Mesendoderm (in vitro differentiated cells): ENCODE data around the gene COL8A2.
"Not testable (repeated sequence)": the region's sequence is repeated elsewhere in the genome, so short reads cannot be mapped to it uniquely, and the experiment has no call there.

Experiments used
- DNase-seq: peaks from one replicate; pipeline ENCODE4 v3.0.0; 2013
- H2AK5ac ChIP-seq: 2 replicates; pipeline ENCODE4 v1.6.1; 2013; ENCODE audit warnings: low read length, inconsistent platforms
- H2BK120ac ChIP-seq: 2 replicates; pipeline ENCODE4 v1.6.1; 2013; ENCODE audit warnings: low read depth, mild to moderate bottlenecking, low read length, moderate library complexity, mixed read lengths
- H2BK15ac ChIP-seq: replicated peaks from 2 replicates; pipeline ENCODE4 v1.6.1; 2013; ENCODE audit warnings: low read depth, mild to moderate bottlenecking, moderate library complexity
- H2BK5ac ChIP-seq: 2 replicates; pipeline ENCODE4 v1.6.1; 2013; ENCODE audit warnings: low read length, inconsistent platforms
- H3K18ac ChIP-seq: 2 replicates; pipeline ENCODE4 v1.6.1; 2013; ENCODE audit warnings: mild to moderate bottlenecking, low read length, mixed read lengths
- H3K23ac ChIP-seq: one replicate; pipeline ENCODE4 v1.6.1; 2013; ENCODE audit warnings: low read length
- H3K27ac ChIP-seq: 2 replicates; pipeline ENCODE4 v1.5.1; 2013; ENCODE audit warnings: low read depth, mild to moderate bottlenecking, inconsistent platforms, low read length, moderate library complexity
- H3K27me3 ChIP-seq: 2 replicates; pipeline ENCODE4 v1.6.1; 2013; ENCODE audit warnings: low read length, control low read depth, mild to moderate bottlenecking, inconsistent platforms; ENCODE audit not compliant: insufficient read depth, poor library complexity
- H3K36me3 ChIP-seq: 2 replicates; pipeline ENCODE4 v1.6.1; 2013; ENCODE audit warnings: low read length, inconsistent platforms; ENCODE audit not compliant: control insufficient read depth, insufficient read depth
- H3K4ac ChIP-seq: one replicate; pipeline ENCODE4 v1.6.1; 2013; ENCODE audit warnings: low read depth, mild to moderate bottlenecking, low read length, moderate library complexity
- H3K4me1 ChIP-seq: 2 replicates; pipeline ENCODE4 v1.6.1; 2013; ENCODE audit warnings: low read depth, low read length, inconsistent platforms; ENCODE audit not compliant: control insufficient read depth
- H3K4me2 ChIP-seq: 2 replicates; pipeline ENCODE4 v1.6.1; 2013; ENCODE audit warnings: low read length
- H3K4me3 ChIP-seq: 2 replicates; pipeline ENCODE4 v1.5.1; 2013; ENCODE audit warnings: mild to moderate bottlenecking, low read length
- H3K56ac ChIP-seq: one replicate; pipeline ENCODE4 v1.6.1; 2013; ENCODE audit warnings: low read length
- H3K79me1 ChIP-seq: 2 replicates; pipeline ENCODE4 v1.6.1; 2013; ENCODE audit warnings: low read length, inconsistent platforms
- H3K79me2 ChIP-seq: 2 replicates; pipeline ENCODE4 v1.6.1; 2013; ENCODE audit warnings: mild to moderate bottlenecking, low read length; ENCODE audit not compliant: control insufficient read depth, insufficient read depth
- H3K9ac ChIP-seq: 2 replicates; pipeline ENCODE4 v1.6.1; 2013; ENCODE audit warnings: low read length, inconsistent platforms
- H4K5ac ChIP-seq: one replicate; pipeline ENCODE4 v1.6.1; 2013; ENCODE audit warnings: low read length
- H4K8ac ChIP-seq: one replicate; pipeline ENCODE4 v1.6.1; 2013; ENCODE audit warnings: low read depth, mild to moderate bottlenecking, control low read depth, low read length, moderate library complexity
- WGBS: extraction: QIAGEN DNeasy Blood & Tissue Kit; methylation state at CpG from one replicate; pipeline ENCODE4 v1.1.7; 2013; ENCODE audit warnings: low lambda C conversion rate, missing lambda C conversion rate; ENCODE audit not compliant: insufficient coverage; ENCODE audit errors: extremely low coverage; 5-methylcytosine and 5-hydroxymethylcytosine counted together

Gene COL8A2

DNA sequence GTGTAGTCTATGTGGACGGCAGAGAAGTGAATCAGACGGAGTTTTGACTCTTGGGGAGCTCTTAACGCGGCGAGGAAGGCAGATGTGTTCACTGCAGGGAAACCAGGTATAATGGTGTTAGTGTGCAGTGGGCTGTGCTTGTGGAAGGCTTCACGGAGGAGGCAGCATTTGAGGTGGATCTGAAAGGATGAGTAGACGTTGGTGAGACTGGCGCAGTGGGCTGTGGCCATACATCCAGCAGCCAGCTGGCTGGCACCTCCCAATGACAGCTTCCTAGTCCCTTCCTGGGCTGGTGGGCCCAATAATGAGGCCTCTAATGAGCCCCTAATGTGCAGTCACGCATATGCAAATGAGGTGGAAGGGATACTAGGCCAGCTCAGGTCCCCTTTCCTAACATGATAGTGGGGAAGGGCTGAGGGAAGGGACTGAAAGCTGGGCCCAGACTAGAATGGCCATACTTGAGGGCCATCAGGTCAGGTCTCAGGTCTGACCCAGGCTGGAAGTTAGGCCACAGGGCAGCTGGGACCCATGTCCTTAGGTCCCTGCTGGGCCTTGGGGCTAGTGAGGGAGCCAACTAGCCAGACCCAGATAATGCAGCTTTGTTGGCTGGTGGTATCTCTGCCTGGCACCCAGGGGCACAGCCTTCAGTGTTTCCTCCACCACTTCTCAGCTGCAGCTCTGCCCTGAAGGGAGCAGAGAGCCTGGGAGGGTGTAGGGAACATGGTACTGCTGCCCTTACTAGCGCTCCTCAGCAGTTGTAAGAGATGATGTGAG, 34.8 kb upstream of the COL8A2 start:
- Histone ChIP-seq H3K4me2 (no peak overlapping the region), H4K8ac (no peak overlapping the region), H3K18ac (no peak overlapping the region), H4K5ac (no peak overlapping the region), H2BK120ac (no peak overlapping the region), H3K79me2 (peaks cover 61% of the 10 kb centered on the region), H2BK15ac (no peak overlapping the region), H3K23ac (peak overlapping the region; percentile 66), H3K9ac (no peak overlapping the region), H3K4me3 (no peak overlapping the region), H3K56ac (peak overlapping the region; percentile 60), H3K36me3 (peaks cover 2% of the 10 kb centered on the region), H3K27ac (no peak overlapping the region), H3K27me3 (no peaks in the 10 kb centered on the region), H3K4ac (no peak overlapping the region), H3K79me1 (peaks cover 49% of the 10 kb centered on the region), H3K4me1 (peaks cover 27% of the 10 kb centered on the region), H2BK5ac (no peak overlapping the region), H2AK5ac (no peak overlapping the region)
- WGBS, result no CpG with 5 or more reads among the region's 10 CpGs
- DNase-seq, result no peak

DNA sequence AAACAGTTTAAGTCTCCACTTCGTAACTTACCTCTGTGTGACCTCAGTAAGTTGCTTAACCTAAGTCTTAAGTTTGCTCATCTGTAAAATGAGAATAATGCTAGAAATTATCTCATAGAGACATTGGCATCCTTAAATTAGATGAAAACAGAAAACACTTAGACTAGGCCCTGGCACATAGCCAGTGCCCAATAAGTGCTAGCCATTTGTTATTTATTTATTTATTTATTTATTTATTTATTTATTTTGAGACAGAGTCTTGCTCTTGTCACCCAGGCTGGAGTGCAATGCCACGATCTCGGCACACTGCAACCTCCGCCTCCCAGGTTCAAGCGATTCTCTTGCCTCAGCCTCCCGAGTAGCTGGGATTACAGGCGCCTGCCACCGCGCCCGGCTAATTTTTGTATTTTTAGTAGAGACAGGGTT, 33.8 kb upstream of the COL8A2 start:
- not testable (repeated sequence) for H3K9ac ChIP-seq
- no CpG with 5 or more reads among the region's 10 CpGs for whole genome bisulfite sequencing

DNA sequence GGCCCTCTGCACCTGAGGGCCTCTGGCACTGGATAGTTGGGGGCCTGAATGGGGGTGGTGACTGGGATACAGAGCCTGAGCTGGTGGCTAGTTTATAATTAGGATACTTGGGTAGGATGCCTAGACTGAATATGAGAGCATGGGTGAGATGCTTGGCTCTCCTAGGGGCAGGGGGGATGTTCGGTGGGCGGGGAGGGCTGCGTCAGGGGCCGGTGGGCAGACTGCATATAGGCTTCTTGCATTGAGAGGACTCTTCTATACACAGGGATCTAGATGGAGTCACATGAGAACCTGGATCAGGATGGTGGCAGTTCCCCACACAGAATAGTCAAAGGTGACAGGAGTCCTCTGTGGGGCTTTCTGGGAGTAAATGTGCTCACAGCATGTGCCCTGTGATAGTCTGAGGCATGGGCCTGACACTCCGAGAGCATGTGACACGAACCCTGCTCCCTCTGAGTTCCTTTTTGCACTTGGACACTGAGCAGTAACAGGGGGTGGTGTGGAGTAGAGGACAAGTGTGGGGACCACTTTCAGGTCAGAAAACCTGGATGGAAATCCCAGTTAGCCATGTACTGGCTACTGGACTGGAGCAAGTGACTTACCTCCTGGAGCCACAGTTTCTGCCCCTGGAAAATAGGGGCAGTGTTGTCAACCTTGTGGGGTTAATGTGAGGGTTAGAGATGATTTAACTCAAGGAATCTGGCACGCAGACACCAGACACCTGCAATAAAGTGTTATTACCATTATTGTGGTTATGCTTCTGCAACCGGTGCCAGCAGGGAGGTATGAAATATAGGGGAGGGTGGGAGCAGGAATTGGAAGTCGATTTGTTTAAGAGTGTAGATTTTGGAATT, 33.2 kb upstream of the COL8A2 start:
- Histone ChIP-seq H3K18ac (no peak overlapping the region), H3K4me1 (peaks cover 27% of the 10 kb centered on the region), H3K56ac (peak overlapping the region; percentile 86), H2BK120ac (no peak overlapping the region), H3K9ac (peak overlapping the region; percentile 92), H4K5ac (no peak overlapping the region), H2AK5ac (no peak overlapping the region), H3K79me2 (peaks cover 53% of the 10 kb centered on the region), H3K27me3 (no peaks in the 10 kb centered on the region), H4K8ac (no peak overlapping the region), H3K79me1 (peaks cover 39% of the 10 kb centered on the region), H3K4me2 (peak overlapping the region; percentile 82), H3K4ac (no peak overlapping the region), H2BK5ac (no peak overlapping the region), H3K23ac (no peak overlapping the region), H3K27ac (no peak overlapping the region), H3K4me3 (no peak overlapping the region), H2BK15ac (no peak overlapping the region), H3K36me3 (peaks cover 2% of the 10 kb centered on the region)
- no peak for DNase-seq
- no CpG with 5 or more reads among the region's 9 CpGs for WGBS

More for the DNA sequence above, 33.8 kb upstream of the COL8A2 start:
- H3K79me1 ChIP-seq, result peaks cover 41% of the 10 kb centered on the region
- peaks cover 27% of the 10 kb centered on the region for H3K4me1 ChIP-seq
- H3K27me3 ChIP-seq, H3K27ac ChIP-seq, H3K4ac ChIP-seq, H3K4me2 ChIP-seq, H3K18ac ChIP-seq, H4K5ac ChIP-seq, H2BK15ac ChIP-seq, H4K8ac ChIP-seq, H2BK5ac ChIP-seq, H3K36me3 ChIP-seq, H2AK5ac ChIP-seq, DNase-seq, H2BK120ac ChIP-seq, H3K23ac ChIP-seq, H3K56ac ChIP-seq, H3K4me3 ChIP-seq: not testable (repeated sequence)
- H3K79me2 ChIP-seq, result peaks cover 56% of the 10 kb centered on the region

DNA sequence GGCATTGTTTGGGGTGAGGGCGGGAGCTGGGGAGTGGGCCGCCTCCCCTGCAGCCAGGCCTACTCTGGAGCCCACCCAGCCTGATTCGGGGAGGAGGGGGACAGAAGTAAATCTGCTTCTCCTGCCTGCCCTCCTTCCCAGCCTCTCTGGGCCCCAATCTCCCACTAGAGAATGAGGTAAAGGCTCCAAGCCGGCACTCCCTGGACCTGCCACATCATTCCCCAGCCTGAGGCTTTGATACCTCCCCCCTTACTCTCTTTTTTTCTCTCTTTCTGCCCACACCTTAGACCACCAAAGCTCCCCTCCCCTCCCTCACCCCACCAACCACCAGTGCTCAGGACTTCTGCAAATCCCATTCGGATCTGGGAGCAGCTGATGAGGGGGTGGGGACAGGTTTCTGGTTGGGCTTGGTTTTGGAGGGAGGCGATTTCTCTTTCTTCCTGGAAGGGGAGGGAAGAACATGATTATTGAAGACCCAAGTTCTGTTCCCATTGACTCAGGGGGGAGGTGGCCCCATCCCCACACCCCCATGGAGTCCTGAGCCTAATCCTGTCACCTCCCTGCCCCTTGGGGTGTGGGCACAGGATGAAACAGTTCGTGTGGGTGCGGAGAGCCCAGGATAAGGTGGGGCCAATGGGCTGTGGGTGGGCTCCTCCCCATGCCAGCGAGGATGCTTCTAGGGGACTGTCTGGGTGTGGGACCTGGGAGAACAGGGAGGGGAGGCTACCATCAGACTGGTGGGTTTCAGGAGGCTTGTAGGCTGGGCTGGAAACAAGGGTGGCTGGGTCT, 32.3 kb upstream of the COL8A2 start:
- Histone ChIP-seq H3K36me3 (peaks cover 2% of the 10 kb centered on the region), H3K4me1 (peaks cover 27% of the 10 kb centered on the region), H3K4me2 (peak overlapping the region; percentile 82), H3K56ac (peak overlapping the region; percentile 86), H3K27ac (peak overlapping the region; percentile 89), H2AK5ac (peak overlapping the region; percentile 66), H2BK120ac (no peak overlapping the region), H3K9ac (peak overlapping the region; percentile 92), H3K4ac (peak overlapping the region; percentile 84), H3K27me3 (no peaks in the 10 kb centered on the region), H3K79me1 (peaks cover 33% of the 10 kb centered on the region), H3K18ac (peak overlapping the region; percentile 30), H3K79me2 (peaks cover 48% of the 10 kb centered on the region), H4K8ac (no peak overlapping the region), H2BK15ac (no peak overlapping the region), H4K5ac (no peak overlapping the region), H3K4me3 (peak overlapping the region; percentile 36), H3K23ac (no peak overlapping the region), H2BK5ac (peak overlapping the region; percentile 1)
- WGBS, result no CpG with 5 or more reads among the region's 9 CpGs
- peak; percentile 66 for DNase-seq

DNA sequence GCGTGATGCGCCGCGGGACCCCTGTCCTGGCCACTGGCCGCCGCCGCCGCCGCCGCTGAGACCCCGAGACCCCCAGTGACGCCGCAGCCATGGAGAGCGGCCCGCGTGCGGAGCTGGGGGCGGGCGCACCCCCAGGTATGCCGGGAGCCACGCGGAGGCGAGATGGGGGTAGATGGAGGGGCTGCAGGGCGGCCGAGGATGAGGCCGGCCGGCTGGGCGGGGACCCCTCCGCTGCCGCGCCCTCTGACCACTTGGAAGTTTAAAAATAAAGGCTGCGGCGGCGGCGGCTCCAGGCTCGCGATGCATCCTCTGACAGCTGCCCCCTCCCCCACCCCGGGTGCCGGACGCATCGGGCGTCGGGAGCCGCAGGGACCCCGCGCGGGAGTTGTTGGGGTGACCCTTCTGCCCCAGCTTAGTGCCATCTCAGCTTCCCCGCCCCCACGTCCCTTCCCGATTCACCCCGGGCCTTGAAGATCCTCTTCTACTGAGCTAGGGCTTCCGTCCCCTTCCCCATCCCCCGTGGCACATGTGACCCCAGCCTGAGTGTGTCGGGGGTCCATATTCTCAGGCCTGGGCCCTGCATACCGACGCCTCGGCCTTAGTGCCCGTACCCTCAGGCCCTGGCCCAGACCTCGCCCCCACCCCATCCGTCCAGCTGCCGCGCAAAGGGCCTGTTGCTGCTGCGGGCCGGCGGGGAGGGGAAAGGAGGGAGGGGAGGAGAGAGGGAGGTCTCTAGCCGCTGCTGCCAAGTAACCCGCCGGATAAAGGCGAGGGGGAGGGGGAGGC, 31.5 kb upstream of the COL8A2 start:
- Histone ChIP-seq H4K8ac (no peak overlapping the region), H2AK5ac (no peak overlapping the region), H3K23ac (no peak overlapping the region), H3K18ac (peak overlapping the region; percentile 89), H3K56ac (peak overlapping the region; percentile 86), H3K4me2 (peak overlapping the region; percentile 45), H2BK15ac (no peak overlapping the region), H4K5ac (no peak overlapping the region), H3K27me3 (no peaks in the 10 kb centered on the region), H2BK5ac (peak overlapping the region; percentile 24), H2BK120ac (peak overlapping the region; percentile 47), H3K4ac (peak overlapping the region; percentile 99), H3K36me3 (peaks cover 2% of the 10 kb centered on the region), H3K79me1 (peaks cover 25% of the 10 kb centered on the region), H3K4me3 (peak overlapping the region; percentile 62), H3K27ac (peak overlapping the region; percentile 89), H3K4me1 (peaks cover 22% of the 10 kb centered on the region), H3K9ac (peak overlapping the region; percentile 92), H3K79me2 (peaks cover 40% of the 10 kb centered on the region)
- no CpG with 5 or more reads among the region's 69 CpGs for WGBS
- DNase-seq, result peak; percentile 95
